IMR-90 (cell line): ENCODE data around the gene MT1A.
A peak's percentile ranks its signal among the peaks of the same experiment; 100 is the strongest.

Source experiments
- BHLHE40 ChIP-seq: fragments of 150-350 bp; IDR thresholded peaks from 2 replicates; pipeline ENCODE4 v1.6.1; 2016; ENCODE audit warnings: mild to moderate bottlenecking, low read depth, low read length
- CEBPB ChIP-seq: IDR thresholded peaks from 2 replicates; pipeline ENCODE4 v1.6.1; 2012; ENCODE audit warnings: low read depth, low read length, improper control_type of control experiment
- CHD1 ChIP-seq: IDR thresholded peaks from 2 replicates; pipeline ENCODE4 v1.6.1; 2012; ENCODE audit warnings: low read depth, low read length, improper control_type of control experiment
- CTCF ChIP-seq: conservative IDR thresholded peaks from 2 replicates; pipeline ENCODE4 v1.5.1; 2012; ENCODE audit warnings: mild to moderate bottlenecking, low read depth, low read length, improper control_type of control experiment
- ELK1 ChIP-seq: fragments of 150-350 bp; IDR thresholded peaks from 2 replicates; pipeline ENCODE4 v1.6.1; 2016; ENCODE audit warnings: low read depth, mild to moderate bottlenecking, low read length, moderate library complexity, borderline replicate concordance
- FOS ChIP-seq: fragments of 150-350 bp; IDR thresholded peaks from 2 replicates; pipeline ENCODE4 v1.6.1; 2016; ENCODE audit warnings: low read depth, low read length
- MAFK ChIP-seq: IDR thresholded peaks from 2 replicates; pipeline ENCODE4 v1.6.1; 2012; ENCODE audit warnings: low read depth, low read length, improper control_type of control experiment
- MAZ ChIP-seq: IDR thresholded peaks from 2 replicates; pipeline ENCODE4 v1.6.1; 2012; ENCODE audit warnings: low read depth, mild to moderate bottlenecking, low read length, improper control_type of control experiment, moderate library complexity, borderline replicate concordance
- MXI1 ChIP-seq: IDR thresholded peaks from 2 replicates; pipeline ENCODE4 v1.6.1; 2012; ENCODE audit warnings: low read depth, mild to moderate bottlenecking, low read length, moderate library complexity, borderline replicate concordance
- POLR2A ChIP-seq: IDR thresholded peaks from 2 replicates; pipeline ENCODE4 v1.6.1; 2012; ENCODE audit warnings: mild to moderate bottlenecking, low read depth, low read length
- RAD21 ChIP-seq: IDR thresholded peaks from 2 replicates; pipeline ENCODE4 v1.6.1; 2012; ENCODE audit warnings: low read length, improper control_type of control experiment
- RFX5 ChIP-seq: IDR thresholded peaks from 2 replicates; pipeline ENCODE4 v1.8.0; 2012; ENCODE audit warnings: low read depth, mild to moderate bottlenecking, low read length, moderate library complexity
- SMC3 ChIP-seq: fragments of 150-350 bp; IDR thresholded peaks from 2 replicates; pipeline ENCODE4 v1.6.1; 2016; ENCODE audit warnings: low read depth, mild to moderate bottlenecking, antibody characterized with exemption, low read length, moderate library complexity
- TF ChIP-seq, protein P1 (sequence below): fragments of 150-350 bp; IDR thresholded peaks from 2 replicates; pipeline ENCODE4 v1.6.1; 2017; ENCODE audit warnings: mild to moderate bottlenecking, antibody characterized with exemption, low read length, low read depth

DNA sequence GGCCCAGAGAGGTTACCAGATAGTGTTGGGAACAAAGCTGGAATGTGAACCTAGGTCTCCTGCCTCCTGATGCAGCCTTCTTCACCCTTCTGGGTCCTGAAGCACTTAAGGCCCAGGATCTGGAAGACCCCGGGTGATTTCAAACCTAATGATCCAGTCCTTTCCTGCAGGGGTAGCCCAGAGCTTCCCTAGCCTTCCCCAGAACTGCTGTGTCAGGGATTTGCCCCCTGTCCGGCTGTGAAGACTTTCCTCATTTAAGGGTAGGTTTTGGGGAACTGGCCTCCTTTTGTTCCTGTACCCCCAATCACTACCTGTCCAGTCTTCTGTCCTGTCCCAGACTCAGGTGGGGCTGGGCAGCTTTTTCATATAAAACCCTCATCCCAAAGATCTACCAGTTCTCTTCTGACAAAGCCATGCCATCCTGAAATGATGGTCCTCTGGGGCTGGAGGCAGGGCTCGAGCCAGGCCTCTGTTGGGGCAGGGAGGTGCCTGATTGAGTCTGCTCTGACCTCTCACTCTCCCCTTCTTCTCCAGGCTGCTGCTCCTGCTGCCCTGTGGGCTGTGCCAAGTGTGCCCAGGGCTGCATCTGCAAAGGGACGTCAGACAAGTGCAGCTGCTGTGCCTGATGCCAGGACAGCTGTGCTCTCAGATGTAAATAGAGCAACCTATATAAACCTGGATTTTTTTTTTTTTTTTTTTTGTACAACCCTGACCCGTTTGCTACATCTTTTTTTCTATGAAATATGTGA, 45.1 kb downstream of the MT1A start:
- TF ChIP-seq, protein P1, sequence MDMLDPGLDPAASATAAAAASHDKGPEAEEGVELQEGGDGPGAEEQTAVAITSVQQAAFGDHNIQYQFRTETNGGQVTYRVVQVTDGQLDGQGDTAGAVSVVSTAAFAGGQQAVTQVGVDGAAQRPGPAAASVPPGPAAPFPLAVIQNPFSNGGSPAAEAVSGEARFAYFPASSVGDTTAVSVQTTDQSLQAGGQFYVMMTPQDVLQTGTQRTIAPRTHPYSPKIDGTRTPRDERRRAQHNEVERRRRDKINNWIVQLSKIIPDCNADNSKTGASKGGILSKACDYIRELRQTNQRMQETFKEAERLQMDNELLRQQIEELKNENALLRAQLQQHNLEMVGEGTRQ, result no peak
- TF ChIP-seq MAZ (no peak), CTCF (no peak), FOS (no peak), POLR2A (no peak), RAD21 (no peak), SMC3 (no peak), CEBPB (no peak), BHLHE40 (no peak), MXI1 (no peak), ELK1 (no peak), MAFK (peak; percentile 76), RFX5 (no peak), CHD1 (no peak)
